ENCODE measurements around the gene PAM16.

The PAM16 gene

DNA sequence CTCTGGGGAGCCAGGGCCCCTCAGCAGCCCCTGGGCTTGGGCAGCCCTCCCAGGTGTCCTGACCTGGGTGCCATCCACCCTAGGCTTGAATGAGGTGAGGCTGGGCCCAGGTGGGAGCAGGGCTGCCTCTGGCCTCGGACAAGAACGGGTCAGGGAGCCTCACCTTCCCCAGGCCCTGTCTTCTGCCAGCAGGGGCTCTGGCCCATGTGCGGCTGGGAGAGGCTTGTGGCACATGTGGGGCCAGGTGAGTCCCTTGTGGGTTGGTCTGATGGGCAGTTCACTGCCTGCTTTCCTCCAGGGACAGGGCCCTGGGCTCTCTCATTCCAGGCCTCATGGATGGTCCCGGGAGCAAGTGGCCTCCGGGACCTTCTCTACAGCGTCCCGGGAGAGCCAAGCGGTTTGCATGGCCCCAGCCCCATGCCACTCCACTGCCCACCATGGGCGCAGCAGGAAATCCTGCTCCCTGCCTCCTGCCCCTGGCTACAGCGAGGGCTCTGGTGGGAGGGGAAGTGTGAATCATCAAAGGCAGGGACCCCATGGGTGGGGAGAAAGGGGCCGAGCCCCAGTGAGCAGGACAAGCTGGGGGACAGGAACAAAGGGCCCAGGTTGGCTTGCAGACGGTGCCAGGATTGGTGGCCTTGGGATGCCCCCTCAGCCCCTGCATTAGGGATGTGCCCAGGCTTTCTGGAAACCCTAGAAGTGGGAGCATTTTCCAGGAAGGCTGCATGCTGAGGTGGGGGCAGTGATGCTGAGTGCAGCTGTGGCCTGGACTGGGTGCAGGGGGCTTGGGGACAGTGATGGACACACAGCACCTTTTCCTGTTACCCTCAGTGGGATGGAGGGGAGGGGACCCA, 32.7 kb upstream of the PAM16 start:
- DNase-seq, result no peak

GRCh38 chr16:4382795-4383357, 31.8 kb upstream of the PAM16 start:
- no peak for DNase-seq

- DNase-seq, result no peak
Observed at GRCh38 chr16:4381935-4382794, 31.0 kb upstream of the PAM16 start.

- DNase-seq, result no peak
Observed at GRCh38 chr16:4381072-4381934, 30.2 kb upstream of the PAM16 start.

GRCh38 chr16:4380119-4381063, 29.3 kb upstream of the PAM16 start:
- DNase-seq, result no peak

GRCh38 chr16:4378999-4379690, 28.0 kb upstream of the PAM16 start:
- no peak for DNase-seq

DNA sequence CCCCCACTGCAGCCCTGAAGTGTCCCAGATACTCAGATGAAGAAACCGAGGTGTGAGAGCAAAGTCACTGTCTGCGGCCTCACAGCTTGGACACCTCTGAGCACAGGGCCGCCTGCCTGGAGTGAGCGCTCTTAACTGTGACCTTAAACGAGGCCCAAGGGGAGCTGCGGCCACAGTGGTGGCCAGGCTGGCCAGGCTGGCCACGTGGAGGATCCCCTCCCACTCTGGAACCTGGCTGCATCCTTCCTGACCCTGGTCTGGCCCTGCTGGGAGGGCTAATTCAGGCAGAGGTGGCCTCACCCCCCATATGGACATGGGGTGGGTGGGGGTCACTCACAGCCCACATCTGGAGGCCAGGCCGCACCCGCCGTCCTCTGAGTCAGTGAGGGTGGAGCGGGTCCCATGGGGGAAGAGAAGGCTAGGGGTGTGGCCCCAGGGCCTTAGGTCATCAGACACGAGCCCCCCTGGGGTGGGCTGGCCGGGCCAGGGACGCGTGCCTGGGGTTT, 27.1 kb upstream of the PAM16 start:
- no peak for DNase-seq

GRCh38 chr16:4377573-4378154, 26.5 kb upstream of the PAM16 start:
- DNase-seq, result no peak

- DNase-seq, result no peak
Observed at GRCh38 chr16:4376893-4377572, 25.9 kb upstream of the PAM16 start.

GRCh38 chr16:4376126-4376892, 25.2 kb upstream of the PAM16 start:
- DNase-seq, result no peak

- DNase-seq, result no peak
Observed at GRCh38 chr16:4375717-4376116, 24.6 kb upstream of the PAM16 start.

- DNase-seq, result no peak
Observed at GRCh38 chr16:4373909-4374742, 23.0 kb upstream of the PAM16 start.

GRCh38 chr16:4373356-4373908, 22.3 kb upstream of the PAM16 start:
- no peak for DNase-seq

DNA sequence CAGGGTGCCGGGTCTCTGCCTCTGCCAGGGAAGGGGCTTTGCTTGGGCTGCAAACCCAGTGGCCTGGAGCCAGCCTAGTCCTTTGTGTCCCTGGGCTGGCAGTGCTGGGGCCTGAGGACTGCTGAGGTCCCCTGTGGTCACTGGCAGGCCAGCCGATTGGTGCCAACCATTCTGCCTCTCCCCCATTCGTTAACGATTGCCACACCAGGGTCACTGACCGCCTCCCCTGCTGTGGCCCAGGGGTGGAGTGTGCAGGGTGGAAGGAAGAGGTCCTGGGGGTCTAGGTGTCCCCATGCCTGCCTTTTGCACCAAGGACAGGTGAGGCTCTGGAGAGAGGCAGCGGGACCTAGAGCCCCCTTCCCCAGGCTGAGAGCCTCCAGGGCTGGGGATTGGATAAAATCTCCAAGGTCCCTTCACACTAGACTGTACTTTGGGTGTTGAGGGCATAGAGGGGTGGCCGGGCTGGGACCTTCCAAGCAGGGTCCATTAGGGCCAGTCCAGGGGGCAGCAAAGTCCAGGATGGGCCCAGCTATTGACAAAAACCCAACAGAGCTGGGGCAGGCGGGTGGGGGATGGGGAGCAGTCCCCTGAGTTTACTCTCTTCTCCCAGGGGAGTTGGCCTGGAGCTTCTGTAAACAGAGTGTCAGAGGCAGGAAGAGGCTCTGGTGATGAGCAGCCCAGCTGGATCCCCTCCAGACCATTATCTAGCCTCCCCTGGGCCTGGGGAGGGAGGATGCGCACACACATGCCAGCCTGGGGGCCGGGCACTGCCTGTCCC, 21.6 kb upstream of the PAM16 start:
- DNase-seq, result no peak

DNA sequence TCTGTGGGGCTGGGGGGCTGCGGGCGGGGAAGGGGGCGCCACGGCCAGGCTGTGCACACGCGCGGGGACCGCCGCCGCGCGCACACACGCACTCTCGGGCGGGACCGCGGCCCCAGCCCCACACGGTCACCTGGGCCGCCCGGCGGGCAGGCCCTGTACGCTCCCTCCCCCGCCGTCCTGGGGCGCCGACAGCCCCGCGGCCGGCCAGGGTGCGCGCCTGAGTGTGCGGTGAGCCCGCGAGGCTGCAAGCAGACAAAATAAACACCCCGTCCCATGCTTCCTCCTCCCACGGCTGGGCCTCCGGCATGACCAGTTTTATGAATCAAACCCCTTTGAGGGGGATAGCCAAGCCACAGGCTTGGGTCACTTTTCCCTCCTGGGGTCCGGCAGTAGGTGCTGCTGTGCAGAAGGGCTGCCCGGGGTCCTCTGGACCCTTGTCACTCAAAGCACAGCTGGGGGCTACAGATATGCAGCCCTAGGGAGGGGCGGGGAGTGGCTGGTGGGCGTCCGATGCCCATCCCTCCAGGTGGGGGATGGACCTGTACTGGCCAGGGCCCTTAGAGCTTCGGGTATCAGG, 21.0 kb upstream of the PAM16 start:
- no peak for DNase-seq

- DNase-seq, result no peak
Observed at GRCh38 chr16:4371357-4372000, 20.4 kb upstream of the PAM16 start, which contains the start of gene VASN. TSS of gene VASN (plus strand) at chr16:4371848. CDS start at chr16:4380878, 9,030 bp downstream.
